Neural progenitor cell (in vitro differentiated cells): Measurements from ENCODE around the gene RAN. TPM values are rescaled to one million over a fixed set of nuclear protein-coding genes. Genes with fewer than 3 reads are reported as not detected.
"Not testable (repeated sequence)": the region's sequence is repeated elsewhere in the genome, so short reads cannot be mapped to it uniquely, and the experiment has no call there.

Experiments used
- DNase-seq: peaks from one replicate; pipeline ENCODE4 v3.0.0-alpha.2; 2016; ENCODE audit warnings: low spot score
- H2AFZ ChIP-seq: fragments of 200-600 bp; sonication (generic); replicated peaks from 2 replicates; pipeline ENCODE4 v1.6.1; 2016; ENCODE audit warnings: antibody characterized with exemption
- H3F3A ChIP-seq: fragments of 200-600 bp; sonication (generic); 2 replicates; pipeline ENCODE4 v1.6.1; 2016; ENCODE audit warnings: antibody characterized with exemption, low read depth
- H3K27ac ChIP-seq: fragments of 200-600 bp; sonication (generic); 2 replicates; pipeline ENCODE4 v1.5.1; 2016; ENCODE audit warnings: mild to moderate bottlenecking
- H3K27me3 ChIP-seq: fragments of 200-600 bp; sonication (generic); 2 replicates; pipeline ENCODE4 v1.6.1; 2016; ENCODE audit warnings: mild to moderate bottlenecking, moderate library complexity
- H3K36me3 ChIP-seq: fragments of 200-600 bp; sonication (generic); 2 replicates; pipeline ENCODE4 v1.5.1; 2016
- H3K4me1 ChIP-seq: fragments of 200-600 bp; sonication (generic); 2 replicates; pipeline ENCODE4 v1.6.1; 2016; ENCODE audit warnings: mixed run types
- H3K4me2 ChIP-seq: fragments of 200-600 bp; sonication (generic); 2 replicates; pipeline ENCODE4 v1.6.1; 2016
- H3K4me3 ChIP-seq: fragments of 200-600 bp; sonication (generic); 2 replicates; pipeline ENCODE4 v1.5.1; 2016
- H3K79me2 ChIP-seq: fragments of 200-600 bp; sonication (generic); 2 replicates; pipeline ENCODE4 v1.6.1; 2016; ENCODE audit warnings: low read depth
- H3K9ac ChIP-seq: fragments of 200-600 bp; sonication (generic); 2 replicates; pipeline ENCODE4 v1.6.1; 2016
- H3K9me3 ChIP-seq: fragments of 200-600 bp; sonication (generic); 2 replicates; pipeline ENCODE4 v1.5.1; 2016; ENCODE audit warnings: low read depth
- H4K20me1 ChIP-seq: fragments of 200-600 bp; sonication (generic); 2 replicates; pipeline ENCODE4 v1.6.1; 2016; ENCODE audit warnings: low read depth
- H3K27ac Mint-ChIP-seq: 3 replicates; pipeline ENCODE4 v1.8.0; 2021; ENCODE audit warnings: mixed read lengths
- H3K27me3 Mint-ChIP-seq: 2 replicates; pipeline ENCODE4 v1.8.0; 2022; ENCODE audit warnings: low read depth, mild to moderate bottlenecking, inconsistent platforms, moderate library complexity, mixed read lengths; ENCODE audit not compliant: insufficient read depth
- H3K36me3 Mint-ChIP-seq: 3 replicates; pipeline ENCODE4 v1.8.0; 2021; ENCODE audit warnings: mixed read lengths
- H3K4me1 Mint-ChIP-seq: 3 replicates; pipeline ENCODE4 v1.8.0; 2021; ENCODE audit warnings: mixed read lengths
- H3K4me3 Mint-ChIP-seq: 3 replicates; pipeline ENCODE4 v1.8.0; 2021; ENCODE audit warnings: mild to moderate bottlenecking, moderate library complexity, mixed read lengths
- H3K9me3 Mint-ChIP-seq: 3 replicates; pipeline ENCODE4 v1.8.0; 2020; ENCODE audit warnings: mixed read lengths
- CTCF ChIP-seq: fragments of 200-600 bp; sonication (generic); IDR thresholded peaks from 2 replicates; pipeline ENCODE4 v1.5.1; 2017; ENCODE audit warnings: antibody characterized with exemption, mild to moderate bottlenecking
- EZH2 ChIP-seq: fragments of 200-600 bp; sonication (generic); IDR thresholded peaks from 2 replicates; pipeline ENCODE4 v1.6.1; 2017; ENCODE audit warnings: antibody characterized with exemption, mild to moderate bottlenecking, moderate library complexity
- EZH2phosphoT487 ChIP-seq: fragments of 200-600 bp; sonication (generic); IDR thresholded peaks from 2 replicates; pipeline ENCODE4 v1.6.1; 2017; ENCODE audit warnings: antibody characterized with exemption
- total RNA-seq: library from RNA; depleted of rRNA; stranded (reverse); fragments of >200 nt; gene quantifications from 2 replicates; pipeline ENCODE4 v1.2.3, GENCODE V29; 2015; ENCODE audit warnings: low replicate concordance

RAN gene
- total RNA-seq, 1 donor from 2014 or later, result 1,370 TPM

- no peaks in the 10 kb centered on the region for H3K9me3 Mint-ChIP-seq
- no peak overlapping the region for H3K27ac ChIP-seq
- H3K9ac ChIP-seq, result no peak overlapping the region
- no peak overlapping the region for H3K27ac Mint-ChIP-seq
- H3K9me3 ChIP-seq, result no peaks in the 10 kb centered on the region
- peaks cover 80% of the 10 kb centered on the region for H3F3A ChIP-seq
- H3K4me3 Mint-ChIP-seq, result peak overlapping the region; percentile 96
- H3K4me1 ChIP-seq, result peaks cover 25% of the 10 kb centered on the region
- TF ChIP-seq EZH2 (no peak), EZH2phosphoT487 (no peak)
- H3K27me3 Mint-ChIP-seq, result peaks cover 11% of the 10 kb centered on the region
- H3K36me3 Mint-ChIP-seq, result peaks cover 38% of the 10 kb centered on the region
- peak overlapping the region; percentile 97 for H3K4me3 ChIP-seq
- peak overlapping the region; percentile 99 for H3K4me2 ChIP-seq
- H3K4me1 Mint-ChIP-seq, result peaks cover 40% of the 10 kb centered on the region
- peaks cover 35% of the 10 kb centered on the region for H3K36me3 ChIP-seq
- H3K27me3 ChIP-seq, result no peaks in the 10 kb centered on the region
- peaks cover 63% of the 10 kb centered on the region for H4K20me1 ChIP-seq
- no peak overlapping the region for H2AFZ ChIP-seq
- no peak for DNase-seq
- H3K79me2 ChIP-seq, result peaks cover 49% of the 10 kb centered on the region
Measured at GRCh38 chr12:130873825-130874224, 2.0 kb downstream of the RAN start.

GRCh38 chr12:130874696-130875095, 2.8 kb downstream of the RAN start:
- Histone ChIP-seq H3K4me2 (peak overlapping the region; percentile 99), H3F3A (peaks cover 86% of the 10 kb centered on the region), H3K4me1 (peaks cover 25% of the 10 kb centered on the region), H4K20me1 (peaks cover 72% of the 10 kb centered on the region), H3K27ac (no peak overlapping the region), H3K36me3 (peaks cover 35% of the 10 kb centered on the region), H3K9ac (no peak overlapping the region), H3K9me3 (no peaks in the 10 kb centered on the region), H3K4me3 (no peak overlapping the region), H3K27me3 (no peaks in the 10 kb centered on the region), H3K79me2 (peaks cover 49% of the 10 kb centered on the region), H2AFZ (no peak overlapping the region)
- H3K9me3 Mint-ChIP-seq, result no peaks in the 10 kb centered on the region
- H3K27me3 Mint-ChIP-seq, result peaks cover 14% of the 10 kb centered on the region
- DNase-seq, result no peak
- no peak for TF ChIP-seq EZH2phosphoT487
- no peak for TF ChIP-seq CTCF
- no peak for TF ChIP-seq EZH2
- H3K4me1 Mint-ChIP-seq, result peaks cover 43% of the 10 kb centered on the region
- peak overlapping the region; percentile 96 for H3K4me3 Mint-ChIP-seq
- peaks cover 38% of the 10 kb centered on the region for H3K36me3 Mint-ChIP-seq
- no peak overlapping the region for H3K27ac Mint-ChIP-seq

GRCh38 chr12:130875193-130875592, 3.3 kb downstream of the RAN start:
- TF ChIP-seq CTCF (no peak), EZH2phosphoT487 (no peak), EZH2 (no peak)
- no peaks in the 10 kb centered on the region for H3K9me3 Mint-ChIP-seq
- Histone ChIP-seq H3K27me3 (no peaks in the 10 kb centered on the region), H3K27ac (no peak overlapping the region), H3K4me2 (peak overlapping the region; percentile 99), H3K9me3 (no peaks in the 10 kb centered on the region), H3K79me2 (peaks cover 49% of the 10 kb centered on the region), H4K20me1 (peaks cover 72% of the 10 kb centered on the region), H3K36me3 (peaks cover 35% of the 10 kb centered on the region), H3K4me1 (peaks cover 25% of the 10 kb centered on the region), H3K4me3 (no peak overlapping the region), H2AFZ (no peak overlapping the region), H3K9ac (no peak overlapping the region), H3F3A (peaks cover 87% of the 10 kb centered on the region)
- peaks cover 38% of the 10 kb centered on the region for H3K36me3 Mint-ChIP-seq
- no peak overlapping the region for H3K27ac Mint-ChIP-seq
- H3K4me3 Mint-ChIP-seq, result no peak overlapping the region
- DNase-seq, result no peak
- peaks cover 14% of the 10 kb centered on the region for H3K27me3 Mint-ChIP-seq
- peaks cover 45% of the 10 kb centered on the region for H3K4me1 Mint-ChIP-seq

GRCh38 chr12:130875708-130876107, 3.8 kb downstream of the RAN start:
- peaks cover 46% of the 10 kb centered on the region for H3K4me1 Mint-ChIP-seq

More at GRCh38 chr12:130875708-130876107, 3.8 kb downstream of the RAN start:
- not testable (repeated sequence) for H3K9me3 Mint-ChIP-seq, H3K9me3 ChIP-seq, H3K27me3 Mint-ChIP-seq, H3K9ac ChIP-seq, H3K4me2 ChIP-seq, H3K27ac ChIP-seq, H3K27me3 ChIP-seq, H2AFZ ChIP-seq, DNase-seq, H3K27ac Mint-ChIP-seq, H3K4me3 ChIP-seq
- peaks cover 49% of the 10 kb centered on the region for H3K79me2 ChIP-seq
- H3K4me1 ChIP-seq, result peaks cover 22% of the 10 kb centered on the region
- H3K4me3 Mint-ChIP-seq, result peak overlapping the region; percentile 9
- H3K36me3 Mint-ChIP-seq, result peaks cover 38% of the 10 kb centered on the region
- H3F3A ChIP-seq, result peaks cover 82% of the 10 kb centered on the region
- peaks cover 35% of the 10 kb centered on the region for H3K36me3 ChIP-seq
- H4K20me1 ChIP-seq, result peaks cover 72% of the 10 kb centered on the region
